DMS53 (cell line): ENCODE results near the gene ADGRA1.

Experiments
- DNase-seq: peaks from one replicate; lab custom pipeline; 2025; lab: John Stamatoyannopoulos, UW

ADGRA1 gene

GRCh38 chr10:133178357-133179127, 90.8 kb downstream of the ADGRA1 start:
- DNase-seq, result no peak

- DNase-seq, result no peak
These were observed 91.4 kb downstream of the ADGRA1 start for GRCh38 chr10:133179128-133179520.

GRCh38 chr10:133179651-133180050, 91.9 kb downstream of the ADGRA1 start:
- no peak for DNase-seq

- DNase-seq, result no peak
These were observed 92.7 kb downstream of the ADGRA1 start for GRCh38 chr10:133180192-133180964.

- no peak for DNase-seq
These were observed 93.4 kb downstream of the ADGRA1 start for GRCh38 chr10:133180965-133181639.
